Tibial nerve (tissue), 4 donors: ENCODE measurements around the gene ZNF14. TPM values are rescaled to one million over a fixed set of nuclear protein-coding genes. Genes with fewer than 3 reads are reported as not detected.

Experiments used
- DNase-seq, 2 donors: peaks; one replicate each; pipeline ENCODE4 v3.0.0-alpha.2; 2019; ENCODE audit warnings: low spot score in 2 of 2
- H3K27ac ChIP-seq, 4 donors: fragments of 200-600 bp; sonication (generic) in 3 of 4; one replicate each; pipeline ENCODE4 v1.5.1; 2017 to 2019; ENCODE audit warnings: mild to moderate bottlenecking in 1 of 4
- H3K27me3 ChIP-seq, 2 donors: fragments of 200-600 bp; sonication (generic) in 1 of 2; one replicate each; pipeline versions ENCODE4 v1.5.1 to v1.6.0; 2017 to 2019
- H3K36me3 ChIP-seq, 3 donors: fragments of 200-600 bp; sonication (generic); one replicate each; pipeline ENCODE4 v1.5.1; 2018 to 2019
- H3K4me1 ChIP-seq, 4 donors: fragments of 200-600 bp; sonication (generic) in 3 of 4; one replicate each; pipeline ENCODE4 v1.5.1; 2017 to 2019
- H3K4me3 ChIP-seq, 4 donors: fragments of 200-600 bp; sonication (generic) in 3 of 4; one replicate each; pipeline ENCODE4 v1.5.1; 2017 to 2019; ENCODE audit warnings: mild to moderate bottlenecking in 1 of 4, moderate library complexity in 1 of 4
- H3K9me3 ChIP-seq, 4 donors: fragments of 200-600 bp; sonication (generic) in 3 of 4; one replicate each; pipeline ENCODE4 v1.5.1; 2017 to 2019
- CTCF ChIP-seq, 5 experiments: fragments of 200-600 bp in 3 of 5; fragments of 450-650 bp in 2 of 5; sonication (generic) in 3 of 5; IDR thresholded peaks; one replicate each; pipeline ENCODE4 v1.5.1; 2016 to 2019; ENCODE audit warnings: antibody characterized with exemption in 5 of 5, mild to moderate bottlenecking in 3 of 5, moderate library complexity in 2 of 5
- EP300 ChIP-seq, 2 donors: sonication (generic); formaldehyde crosslinking; IDR thresholded peaks; one replicate each; pipeline ENCODE4 v1.6.1; 2017; ENCODE audit warnings: antibody characterized with exemption in 2 of 2, mild to moderate bottlenecking in 1 of 2
- POLR2A ChIP-seq, 2 donors: fragments of 450-650 bp; IDR thresholded peaks; one replicate each; pipeline ENCODE4 v1.6.1; 2017; ENCODE audit warnings: antibody characterized with exemption in 2 of 2, mild to moderate bottlenecking in 2 of 2, moderate library complexity in 2 of 2
- WGBS, 2 donors: methylation state at CpG; one replicate each; pipeline ENCODE4 v1.1.5; 2018; 5-methylcytosine and 5-hydroxymethylcytosine counted together
- small RNA-seq: library from RNA; depleted of rRNA; stranded (forward); fragments of <200 nt; gene quantifications from one replicate; pipeline ENCODE3, GENCODE V24; 2016
- total RNA-seq, 4 donors: library from RNA; depleted of rRNA; stranded (reverse); fragments of >200 nt; gene quantifications; one replicate each; pipeline ENCODE4 v1.1.0, GENCODE V29; 2016

ZNF14 gene
- total RNA-seq, 4 donors from 2014 or later = 12.0 to 14.2 (median 13.3) TPM

DNA sequence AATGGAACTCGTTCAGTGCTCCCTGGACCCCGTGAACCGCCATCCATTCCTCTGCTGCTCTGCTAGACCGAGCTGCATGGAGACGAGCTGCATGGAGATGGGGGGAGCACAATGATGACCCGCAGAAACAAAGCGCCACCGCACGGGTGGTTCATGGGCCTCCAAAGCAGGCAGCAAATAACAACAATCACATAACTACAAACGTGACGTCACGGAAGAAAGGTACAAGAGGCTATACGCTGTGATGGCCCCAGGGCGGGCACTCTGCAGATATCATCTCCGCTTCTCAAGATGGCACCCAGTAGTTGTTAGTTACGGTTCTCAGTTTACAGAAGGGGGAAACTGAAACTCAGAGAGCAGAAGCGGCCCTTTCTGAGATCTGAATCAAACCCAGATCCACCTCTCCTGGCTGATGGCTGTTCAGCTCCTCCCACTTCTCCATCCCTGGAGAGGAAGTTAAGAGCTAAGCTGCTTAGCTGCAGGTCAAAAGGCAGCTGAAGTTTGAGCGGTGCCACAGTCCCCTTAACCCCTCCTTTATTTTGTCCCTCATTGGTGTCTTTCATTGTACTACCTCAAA, 71.1 kb downstream of the ZNF14 start:
- no peaks in the 10 kb centered on the region for H3K27me3 ChIP-seq
- no peak overlapping the region for H3K4me3 ChIP-seq
- H3K27ac ChIP-seq = peak overlapping the region in 1 of 4 donors; percentile 11
- H3K9me3 ChIP-seq = no peaks in the 10 kb centered on the region
- peaks cover 0 to 43% (median 18%) of the 10 kb centered on the region in 3 donors for H3K36me3 ChIP-seq
- 64 to 71% methylated on average over 18 of the region's 18 CpGs for WGBS, 2 donors
- peaks cover 0 to 33% (median 19%) of the 10 kb centered on the region in 4 donors for H3K4me1 ChIP-seq
- TF ChIP-seq POLR2A (IDR thresholded peaks at IDR 0.05) (no peak), EP300 (IDR thresholded peaks at IDR 0.05) (no peak), CTCF (IDR thresholded peaks at IDR 0.05) (no peak)
- no peak for DNase-seq

GRCh38 chr19:19661141-19661674, 71.7 kb downstream of the ZNF14 start:
- Histone ChIP-seq H3K27me3 (no peaks in the 10 kb centered on the region), H3K4me1 (peaks cover 0 to 33% (median 19%) of the 10 kb centered on the region in 4 donors), H3K36me3 (peaks cover 0 to 48% (median 23%) of the 10 kb centered on the region in 3 donors), H3K27ac (peak overlapping the region in 1 of 4 donors; percentile 11), H3K9me3 (no peaks in the 10 kb centered on the region), H3K4me3 (no peak overlapping the region)
- 81 to 84% methylated on average over 10 of the region's 10 CpGs for WGBS, 2 donors
- DNase-seq = no peak
- TF ChIP-seq EP300 (IDR thresholded peaks at IDR 0.05) (no peak), POLR2A (IDR thresholded peaks at IDR 0.05) (no peak), CTCF (IDR thresholded peaks at IDR 0.05) (no peak)

Small RNAs within 50 kb of the gene (small RNA-seq; reads per million reads assigned to genes)
- not detected for gene AC011458.2
- not detected for gene AC011477.5

Other genes starting within 250 kb of the ZNF14 start
- 1 to 10 TPM; 1.8 to 7.2 (median 3.7) TPM for gene TSSK6, start 217.6 kb downstream of the ZNF14 start, total RNA-seq
- gene NDUFA13, start 216.9 kb downstream of the ZNF14 start, total RNA-seq = 10 to 100 TPM; 27.3 to 93.6 (median 61.6) TPM
- gene YJEFN3, start 204.2 kb downstream of the ZNF14 start, total RNA-seq = 1 to 10 TPM; 4.2 to 9.4 (median 5.7) TPM
- under 1 TPM in 2 of 4 donors, not detected in 2; 0.20 to 0.66 TPM for gene CILP2, start 194.8 kb downstream of the ZNF14 start, total RNA-seq
- gene PBX4, start 114.4 kb downstream of the ZNF14 start, total RNA-seq = 10 to 100 TPM in 2 of 4 donors, 1 to 10 TPM in 2; 3.7 to 11.8 (median 8.1) TPM
- 1 to 10 TPM in 3 of 4 donors, under 1 TPM in 1; 0.39 to 3.0 (median 1.8) TPM for gene LPAR2, start 104.9 kb downstream of the ZNF14 start, total RNA-seq
- 10 to 100 TPM in 3 of 4 donors, 1 to 10 TPM in 1; 8.8 to 35.1 (median 15.6) TPM for gene GMIP, start 89.5 kb downstream of the ZNF14 start, total RNA-seq
- 100 to 1,000 TPM; 312 to 705 (median 344) TPM for gene ATP13A1, start 69.4 kb downstream of the ZNF14 start, total RNA-seq
- gene ZNF101, start 64.3 kb downstream of the ZNF14 start, total RNA-seq = 10 to 100 TPM in 2 of 4 donors, 1 to 10 TPM in 2; 4.0 to 12.0 (median 10.5) TPM
- gene ZNF506, start 88.6 kb upstream of the ZNF14 start, total RNA-seq = 10 to 100 TPM; 29.4 to 50.0 (median 43.2) TPM
- 10 to 100 TPM in 3 of 4 donors, 1 to 10 TPM in 1; 9.0 to 19.0 (median 10.7) TPM for gene ZNF253, start 132.8 kb upstream of the ZNF14 start, total RNA-seq
- 1 to 10 TPM; 1.5 to 5.4 (median 4.0) TPM for gene ZNF93, start 167.8 kb upstream of the ZNF14 start, total RNA-seq